Fibroblast of the aortic adventitia (primary cell): ENCODE data around the gene DPEP2. TPM values are rescaled to one million over a fixed set of nuclear protein-coding genes. Genes with fewer than 3 reads are reported as not detected.
"Not testable (repeated sequence)": the region's sequence is repeated elsewhere in the genome, so short reads cannot be mapped to it uniquely, and the experiment has no call there.

Experiments
- DNase-seq: peaks from one replicate; pipeline ENCODE4 v3.0.0-alpha.2; 2010; ENCODE audit warnings: low read depth
- H3K4me3 ChIP-seq: 2 replicates; pipeline ENCODE4 v1.5.1; 2011; ENCODE audit warnings: low read depth, mild to moderate bottlenecking, control low read depth, low read length, moderate library complexity
- CTCF ChIP-seq: IDR thresholded peaks from 2 replicates; pipeline ENCODE4 v1.5.1; 2011; ENCODE audit warnings: mild to moderate bottlenecking, low read length, control low read depth, inconsistent platforms; ENCODE audit not compliant: insufficient read depth
- total RNA-seq: library from RNA; depleted of rRNA; stranded (reverse); fragments of >200 nt; gene quantifications from 2 replicates; pipeline ENCODE4 v1.2.3, GENCODE V29; 2012; ENCODE audit warnings: low replicate concordance

DPEP2 gene
- total RNA-seq, 1 donor, result not detected

GRCh38 chr16:68005211-68005610 is 5.9 kb upstream of the DPEP2 start:
- no peak overlapping the region for H3K4me3 ChIP-seq
- DNase-seq, result no peak
- TF ChIP-seq CTCF, result no peak

GRCh38 chr16:68003031-68003430 is 3.7 kb upstream of the DPEP2 start:
- DNase-seq, result peak; percentile 69
- TF ChIP-seq CTCF, result no peak
- H3K4me3 ChIP-seq, result no peak overlapping the region

GRCh38 chr16:68000450-68000849 is 1.2 kb upstream of the DPEP2 start:
- TF ChIP-seq CTCF, result no peak

GRCh38 chr16:67999985-68000384 is 701 bp upstream of the DPEP2 start:
- DNase-seq, result no peak
- H3K4me3 ChIP-seq, result no peak overlapping the region
- no peak for TF ChIP-seq CTCF

More at GRCh38 chr16:68000450-68000849, 1.2 kb upstream of the DPEP2 start:
- H3K4me3 ChIP-seq, result no peak overlapping the region
- peak; percentile 13 for DNase-seq

- DNase-seq, H3K4me3 ChIP-seq: not testable (repeated sequence)
Observed at GRCh38 chr16:67998231-67998778, 979 bp downstream of the DPEP2 start.

GRCh38 chr16:67996666-67997065 is 2.6 kb downstream of the DPEP2 start:
- no peak for DNase-seq
- H3K4me3 ChIP-seq, result no peak overlapping the region
- no peak for TF ChIP-seq CTCF

GRCh38 chr16:67995423-67995822 is 3.9 kb downstream of the DPEP2 start:
- H3K4me3 ChIP-seq, result no peak overlapping the region
- TF ChIP-seq CTCF, result no peak
- no peak for DNase-seq

- not testable (repeated sequence) for H3K4me3 ChIP-seq, DNase-seq
Observed at GRCh38 chr16:67994040-67994408, 5.3 kb downstream of the DPEP2 start.
